T-helper 9 cell (primary cell): Measurements from ENCODE around the gene CFAP100.

ENCODE experiments used
- DNase-seq: peaks from one replicate; pipeline ENCODE4 v3.0.0-alpha.2; 2020

CFAP100 gene

DNA sequence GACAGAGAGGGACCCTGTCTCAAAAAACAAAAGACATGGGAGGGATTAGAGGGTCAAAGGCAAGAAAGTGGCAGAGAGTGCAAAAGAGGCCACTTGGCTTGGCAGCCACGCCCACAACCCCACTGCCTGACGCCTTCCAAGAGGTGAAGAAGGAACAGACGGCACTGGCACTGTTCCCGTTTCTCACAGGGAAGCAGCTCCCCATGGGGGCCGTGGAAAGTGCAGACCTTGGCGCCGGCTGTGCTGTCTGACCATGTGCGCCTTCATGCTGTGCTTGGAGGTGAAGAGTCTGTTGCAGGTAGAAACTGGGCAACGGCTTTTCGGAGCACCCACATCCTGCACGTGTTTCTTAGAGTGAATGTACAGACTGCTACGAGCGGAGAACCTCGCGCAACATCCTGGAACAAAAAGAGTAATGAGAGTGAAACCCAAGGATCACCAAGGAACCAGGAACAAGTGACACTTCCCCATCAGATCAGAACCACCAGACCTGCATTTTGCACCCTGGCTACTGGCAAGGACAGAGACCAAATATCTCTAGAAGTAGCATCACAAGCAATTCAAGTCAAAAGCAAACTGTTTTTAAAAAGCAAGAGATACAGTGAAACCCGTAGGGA, 71.3 kb downstream of the CFAP100 start:
- DNase-seq = no peak

DNA sequence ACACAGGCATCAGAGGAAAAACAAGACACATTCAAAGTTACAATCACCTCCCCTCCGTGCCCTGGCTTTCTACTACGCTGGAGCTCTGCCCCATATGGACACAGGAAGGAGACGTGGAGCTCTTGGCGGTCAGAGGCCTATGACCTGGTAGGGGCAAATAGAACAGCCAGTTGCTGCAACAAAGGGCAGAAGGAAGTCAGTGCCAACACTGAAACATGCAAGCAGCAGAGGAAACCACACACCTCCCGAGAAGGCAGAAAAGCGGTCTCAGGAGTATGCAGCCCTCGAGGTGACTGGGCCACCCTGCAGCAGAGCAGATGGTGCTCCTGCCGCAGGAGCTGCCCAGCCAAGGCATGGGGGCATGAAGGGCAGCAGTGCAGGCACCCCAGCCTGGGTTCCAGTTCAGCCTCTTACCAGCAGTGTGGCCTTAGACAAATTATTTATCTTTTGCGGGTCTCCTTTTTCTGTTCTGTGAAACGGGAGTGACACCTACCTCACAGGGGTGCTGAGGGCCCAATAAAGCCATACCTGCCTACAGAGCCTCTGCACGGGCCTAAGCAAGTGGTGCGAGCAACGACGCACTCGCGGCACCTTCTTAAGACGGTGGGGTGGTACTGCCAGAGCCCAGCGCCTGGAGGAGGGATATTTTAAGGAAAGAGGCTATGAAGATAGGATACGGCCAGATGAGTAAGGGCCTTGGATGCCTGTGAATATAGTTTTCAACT, 72.3 kb downstream of the CFAP100 start:
- no peak for DNase-seq

DNA sequence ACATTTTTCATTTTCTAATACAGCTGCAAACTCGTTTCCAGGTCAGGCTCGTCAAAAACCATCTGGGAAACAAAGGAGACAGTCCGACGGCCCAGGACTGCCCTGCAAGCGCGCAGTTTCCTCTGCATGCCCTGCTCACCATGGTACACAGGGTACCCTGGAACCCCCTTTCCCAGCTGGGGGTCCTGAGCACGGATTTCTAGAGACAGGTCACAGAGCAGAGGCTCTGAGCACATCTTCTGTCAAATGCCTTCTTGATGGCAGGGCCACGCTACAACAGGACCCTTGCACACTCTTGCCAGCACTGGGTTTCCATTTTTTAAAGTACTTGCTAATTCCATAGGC, 72.9 kb downstream of the CFAP100 start:
- no peak for DNase-seq

DNA sequence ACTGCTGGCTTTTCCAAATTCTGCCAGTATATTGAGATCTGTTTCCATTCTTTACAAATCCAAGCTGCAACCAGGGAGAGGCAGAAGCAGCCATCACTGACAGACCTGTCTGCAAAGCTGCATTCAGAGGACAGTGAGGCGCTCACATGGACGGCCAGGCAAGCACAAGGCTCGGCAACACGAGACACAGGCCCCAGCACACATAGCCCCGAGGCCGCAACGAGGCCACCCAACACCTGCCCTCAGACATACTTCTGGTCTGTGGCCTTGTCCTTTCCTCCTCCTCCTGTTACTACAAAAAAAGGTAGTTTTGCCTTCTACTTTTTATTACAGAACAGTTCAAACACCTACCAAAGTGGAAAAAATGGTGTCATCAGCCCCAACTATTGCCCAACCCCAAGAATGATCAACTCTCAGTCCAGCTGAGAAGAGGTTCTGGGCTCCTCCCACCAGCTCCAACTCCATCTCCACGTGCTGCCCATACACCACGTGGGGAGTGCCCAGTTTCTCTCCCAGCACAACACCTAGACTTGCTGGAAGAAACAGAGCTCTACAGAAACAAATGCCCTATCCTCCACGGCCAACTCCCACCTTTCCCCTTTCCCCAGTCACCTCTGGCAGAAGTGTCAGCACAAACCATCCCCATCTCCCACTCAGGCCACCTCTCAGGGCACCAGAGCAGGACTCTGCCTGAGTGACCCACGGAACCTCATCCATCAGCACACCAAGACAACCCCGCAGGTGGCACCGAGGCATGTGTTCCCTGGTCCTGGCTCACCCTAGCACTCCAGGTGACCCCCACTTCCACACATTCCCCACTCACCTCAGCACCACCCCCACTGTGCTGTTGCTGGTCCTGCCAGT, 73.6 kb downstream of the CFAP100 start:
- no peak for DNase-seq

DNA sequence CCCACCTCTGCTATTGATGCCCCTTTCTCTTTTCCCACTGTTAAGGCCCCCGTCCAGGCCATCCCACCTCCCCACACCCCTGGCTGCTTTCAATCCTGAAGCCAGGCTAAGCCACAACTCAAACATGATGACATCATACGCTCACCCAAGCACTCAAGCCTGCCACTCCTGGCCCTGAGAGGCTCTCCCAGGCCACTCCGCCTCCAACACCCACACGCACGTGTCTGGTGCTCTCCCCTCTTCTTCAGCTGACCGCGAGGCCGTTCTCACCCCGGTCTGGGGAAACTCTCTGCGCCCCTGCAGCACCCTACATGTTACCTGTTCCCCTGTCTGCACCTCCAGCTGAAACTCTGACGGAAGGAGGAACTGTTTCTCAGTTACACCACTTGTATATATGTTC, 74.8 kb downstream of the CFAP100 start:
- DNase-seq = no peak

DNA sequence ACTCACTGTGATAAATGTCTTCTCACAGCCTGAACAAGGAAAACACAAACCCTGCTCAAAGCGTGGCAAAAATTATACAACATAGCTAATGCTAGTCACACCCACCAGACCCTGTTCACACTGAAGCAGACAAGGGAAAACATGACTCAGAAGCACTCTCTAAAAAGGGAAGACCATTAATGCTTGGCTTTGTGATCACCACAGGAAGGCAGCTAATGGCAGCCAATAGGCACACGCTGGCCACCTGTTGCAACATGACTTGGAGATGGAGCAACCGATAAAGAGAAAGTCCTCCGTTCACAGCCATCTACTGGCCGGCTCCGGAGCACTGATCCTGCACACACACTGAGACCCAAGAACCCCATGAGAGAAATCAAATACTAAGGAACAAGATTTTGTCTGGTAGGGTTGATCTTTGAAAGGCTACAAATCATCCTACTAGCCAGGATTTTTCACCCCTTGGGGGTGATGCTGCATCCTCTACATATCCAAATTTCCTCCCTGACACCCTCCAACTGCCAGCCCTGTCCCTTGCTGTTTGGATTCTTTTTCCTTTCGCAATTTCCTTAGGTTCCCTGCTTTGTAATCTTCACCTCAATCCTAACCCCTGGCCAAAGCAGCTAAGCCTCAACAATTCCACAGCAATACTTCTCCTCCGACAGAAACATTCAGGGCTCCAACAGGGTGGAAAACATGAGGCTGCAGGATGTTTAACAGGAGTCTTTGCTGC, 77.7 kb downstream of the CFAP100 start:
- DNase-seq = no peak

DNA sequence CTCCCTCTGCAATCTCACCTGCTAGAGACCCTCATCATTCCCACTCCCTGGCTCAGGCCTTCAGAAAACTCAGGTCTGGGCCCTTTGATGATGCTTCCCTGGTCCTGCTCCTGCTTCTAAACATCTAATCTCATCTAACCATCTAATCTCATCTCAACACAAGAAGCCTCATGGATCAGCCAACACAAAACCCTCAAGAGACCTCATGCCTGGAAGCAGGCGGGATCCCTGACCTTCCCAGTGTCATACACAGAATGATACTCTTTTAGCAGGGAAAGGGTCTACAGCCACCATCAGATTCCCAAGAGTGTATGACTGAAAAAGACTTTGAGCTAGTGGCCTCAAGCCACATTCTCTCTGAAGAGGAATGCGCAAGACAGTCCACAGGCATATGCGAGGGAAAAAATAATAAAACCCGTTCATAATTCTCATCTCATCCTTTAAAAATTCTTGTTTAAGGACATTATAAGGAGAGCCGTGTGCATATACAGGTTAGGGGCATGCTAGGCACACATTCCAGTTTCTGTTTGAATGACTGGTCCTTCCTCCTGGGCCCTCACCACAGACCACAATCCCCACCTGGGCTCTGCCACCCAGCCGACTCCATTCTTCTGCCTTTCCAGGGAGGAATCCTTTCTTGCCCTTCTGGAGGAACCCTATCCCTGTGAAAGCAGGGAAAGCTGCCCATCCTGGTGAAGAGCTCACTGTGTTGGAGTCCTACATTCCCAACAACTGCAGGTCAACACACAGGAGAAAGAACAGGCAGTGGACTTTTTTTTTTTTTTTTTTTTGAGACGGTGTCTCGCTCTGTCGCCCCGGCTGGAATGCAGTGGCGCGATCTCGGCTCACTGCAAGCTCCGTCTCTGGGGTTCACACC, 78.8 kb downstream of the CFAP100 start:
- DNase-seq = no peak

DNA sequence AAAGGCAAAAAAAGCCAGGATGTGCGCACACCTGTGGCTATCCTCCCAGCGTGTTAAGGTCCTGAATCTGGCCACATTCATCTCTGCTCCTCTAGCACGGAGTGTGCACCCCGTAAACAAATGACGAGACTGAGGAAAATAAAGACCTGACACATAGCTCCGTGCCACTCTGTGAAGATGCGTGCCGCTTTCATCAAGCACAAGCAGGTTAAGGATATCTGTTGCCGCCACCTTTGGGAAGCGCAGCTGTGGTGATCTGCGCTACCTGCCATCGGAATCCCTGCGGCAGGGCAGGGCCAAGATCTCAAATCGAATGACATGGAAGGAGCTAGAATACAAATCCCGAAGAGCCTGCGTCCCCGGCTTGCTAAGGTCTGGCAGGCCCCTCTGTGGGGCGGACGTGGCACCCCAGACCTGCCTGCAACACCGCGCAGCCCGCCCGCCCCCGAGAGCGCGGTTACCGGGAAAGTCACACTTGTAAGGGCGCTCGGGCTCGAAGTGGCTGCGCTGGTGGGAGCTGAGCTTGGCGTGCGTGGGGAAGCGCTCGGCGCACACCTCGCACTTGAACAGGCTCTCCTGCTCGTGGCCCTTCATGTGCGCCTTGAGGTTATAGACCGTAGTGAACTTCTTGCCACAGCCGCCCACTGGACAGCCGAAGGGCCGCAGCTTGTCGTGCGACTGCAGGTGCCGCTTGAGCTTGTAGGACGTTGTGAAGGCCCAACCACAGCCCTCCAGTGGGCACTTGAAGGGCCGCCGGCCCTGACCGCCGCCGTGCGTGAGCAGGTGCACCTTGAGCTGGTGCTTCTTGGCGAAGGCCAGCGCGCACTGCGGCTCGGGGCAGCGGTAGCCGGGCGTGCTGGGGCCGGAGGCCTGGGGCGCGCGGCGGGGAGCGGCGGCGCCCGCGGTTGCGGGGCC, 80.0 kb downstream of the CFAP100 start:
- DNase-seq = peak; percentile 10

DNA sequence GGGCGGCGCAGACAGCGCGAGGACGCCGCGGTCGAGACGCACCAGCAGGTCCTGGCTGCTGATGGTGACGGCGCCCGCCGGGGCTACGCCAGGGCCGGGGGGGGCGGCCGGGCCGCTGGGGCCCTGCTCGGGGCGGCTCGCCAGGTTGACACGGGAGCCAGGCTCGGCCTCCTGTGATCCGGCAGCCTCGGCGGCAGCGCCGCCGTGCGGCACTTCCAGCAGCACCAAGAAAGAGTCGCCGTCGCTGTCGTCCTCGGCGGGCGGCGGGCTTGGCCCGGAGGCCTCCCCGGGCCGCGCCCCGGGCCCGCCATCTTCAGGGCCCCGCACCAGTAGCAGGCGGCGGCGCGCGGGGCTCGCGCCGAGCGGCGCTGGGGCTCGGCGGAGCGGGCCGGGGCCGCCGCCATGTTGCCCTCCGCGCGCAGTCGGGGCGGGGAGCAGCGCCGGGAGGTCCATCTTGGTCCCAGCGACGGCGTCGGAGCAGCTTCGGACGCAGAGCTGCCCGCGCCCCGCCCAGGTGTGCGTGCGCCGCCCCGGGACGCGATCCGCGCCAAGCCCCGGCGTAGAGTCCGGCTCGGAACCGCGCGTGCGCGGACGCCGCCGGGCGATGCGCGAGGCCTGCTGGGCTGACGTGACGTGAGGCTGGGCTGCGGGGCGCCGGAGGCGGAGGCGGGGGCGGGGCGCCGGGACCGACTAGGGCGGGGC, 80.9 kb downstream of the CFAP100 start, which contains the start of gene ZXDC:
Gene ZXDC (minus strand): TSS at position 479 of the 702 bp plus-strand sequence. CDS start 26 bp downstream, at position 453.
- DNase-seq = peak; percentile 88

DNA sequence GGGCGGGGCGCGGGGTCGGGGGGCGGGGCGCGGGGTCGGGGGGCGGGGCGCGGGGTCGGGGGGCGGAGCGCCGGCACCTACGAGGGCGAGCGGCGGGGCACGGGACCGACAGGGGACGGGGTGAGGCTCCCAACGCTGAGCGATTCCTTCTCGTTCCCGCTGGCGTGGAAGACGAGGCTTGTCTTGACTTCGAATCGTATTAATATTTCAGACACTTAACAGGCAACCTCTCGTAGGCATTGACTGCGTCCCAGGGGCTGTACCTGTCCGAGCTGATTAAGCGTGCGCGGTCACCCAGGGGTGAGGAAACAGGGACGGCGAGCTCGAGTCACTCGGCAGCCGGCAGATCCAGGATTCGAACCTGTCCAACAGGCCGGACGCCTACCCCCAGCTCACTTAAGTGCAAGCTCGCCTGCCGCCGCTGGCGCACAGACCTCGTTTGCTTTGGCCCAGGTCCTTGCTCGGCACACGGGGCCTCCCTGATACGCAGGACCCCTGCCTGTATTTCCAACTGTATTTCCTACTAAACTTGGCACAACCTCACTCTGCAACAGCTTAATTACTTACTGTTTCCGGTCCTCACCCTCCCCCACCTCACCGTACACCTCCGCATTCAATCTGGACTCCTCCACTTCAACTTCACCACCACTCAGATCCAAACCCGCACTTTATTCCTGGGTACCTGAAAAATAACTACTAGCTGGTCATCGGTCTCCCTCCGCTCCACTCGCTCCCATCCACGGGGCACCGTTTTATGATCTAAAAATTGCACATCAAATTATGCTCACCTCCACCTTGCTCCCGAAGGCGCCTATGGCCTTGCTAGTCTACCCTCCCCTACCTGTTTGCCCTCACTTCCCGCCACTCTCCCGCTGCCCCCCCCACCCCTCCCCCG, 81.7 kb downstream of the CFAP100 start:
- no peak for DNase-seq

DNA sequence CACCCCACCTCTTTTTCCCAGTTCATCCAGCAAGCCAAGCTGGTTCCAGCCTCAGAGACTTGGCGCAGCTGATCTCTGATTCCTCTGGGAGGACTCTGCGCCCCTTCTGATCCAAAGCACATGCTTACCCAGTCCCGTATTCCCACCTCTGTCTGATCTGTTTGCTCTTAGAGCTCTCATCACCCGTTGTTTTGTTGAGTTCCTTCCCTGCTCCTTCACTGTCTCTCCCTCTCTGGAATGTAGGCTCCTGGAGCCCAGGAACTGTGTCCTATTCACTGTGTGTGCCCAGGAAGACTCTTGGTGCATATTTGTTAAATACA, 82.3 kb downstream of the CFAP100 start:
- DNase-seq = no peak

DNA sequence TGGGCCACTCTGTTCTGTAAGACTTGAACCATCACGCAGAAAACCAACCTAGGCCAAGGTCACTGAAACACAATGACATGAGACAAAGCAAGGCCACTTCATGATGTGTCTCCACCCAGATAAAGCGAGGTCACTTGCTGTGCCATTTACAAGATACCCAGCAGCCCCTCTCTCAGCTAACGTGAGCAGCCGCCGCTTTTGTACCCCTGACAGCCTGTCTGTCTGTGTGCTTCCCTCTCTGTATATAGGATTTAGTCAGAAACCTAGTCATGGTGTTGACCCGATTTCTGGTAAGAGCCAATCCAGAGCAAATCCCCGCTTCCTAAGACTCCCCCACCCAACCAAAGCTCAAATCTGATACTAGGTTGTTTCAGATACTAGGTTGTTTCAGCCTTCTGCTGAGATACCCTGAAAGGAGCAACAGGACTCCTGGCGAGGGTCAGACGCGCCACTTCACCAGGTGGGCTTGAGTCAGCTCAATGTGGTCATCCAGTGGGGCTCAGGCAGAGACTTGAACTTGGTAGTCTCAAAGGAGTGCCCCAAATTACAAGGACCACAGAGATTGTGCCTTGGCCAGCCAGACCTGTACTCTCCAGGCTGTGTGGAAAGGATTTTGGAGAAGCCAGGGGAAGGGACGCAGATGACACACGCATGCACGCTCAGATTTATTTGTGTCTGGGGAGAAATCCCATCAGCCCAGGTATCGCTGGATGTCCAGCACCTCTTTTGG, 84.0 kb downstream of the CFAP100 start:
- no peak for DNase-seq

DNA sequence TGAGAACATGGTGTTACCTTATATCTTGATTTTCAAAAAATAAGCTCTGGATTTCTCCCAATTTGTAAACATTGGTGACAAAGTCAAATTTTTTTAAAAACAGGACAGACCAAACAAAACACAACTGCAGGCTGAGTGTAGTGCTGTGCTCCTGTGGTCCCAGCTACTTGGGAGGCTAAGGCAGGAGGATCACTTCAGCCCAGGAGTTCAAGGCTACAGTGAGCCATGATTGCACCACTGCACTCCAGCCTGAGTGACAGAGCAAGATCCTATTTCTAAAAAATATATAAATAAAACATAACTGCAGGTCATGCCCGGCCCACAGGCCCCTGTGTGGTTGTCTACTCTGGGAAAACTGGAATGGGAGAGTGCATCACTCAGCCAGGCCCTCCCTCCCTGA, 84.9 kb downstream of the CFAP100 start:
- no peak for DNase-seq

DNA sequence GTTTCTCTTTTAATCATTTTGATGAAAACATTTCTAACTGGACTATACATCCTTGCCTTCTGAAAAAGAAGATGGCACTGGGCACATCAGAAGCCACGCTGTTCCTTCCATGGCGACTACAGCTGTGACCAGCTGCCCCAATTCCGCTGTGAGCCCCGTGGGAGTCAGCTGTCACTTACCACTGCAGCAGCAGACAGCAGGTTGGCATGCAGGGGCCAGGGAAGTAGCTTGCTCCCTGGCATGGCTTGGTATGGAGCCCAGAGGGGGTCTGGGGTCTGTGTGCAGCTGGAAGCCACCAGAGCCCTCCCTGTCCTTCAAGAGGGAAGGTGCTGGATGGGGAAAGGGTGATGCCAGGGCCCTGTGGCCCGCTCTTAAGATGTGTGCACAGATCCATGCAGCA, 85.5 kb downstream of the CFAP100 start:
- DNase-seq = no peak

DNA sequence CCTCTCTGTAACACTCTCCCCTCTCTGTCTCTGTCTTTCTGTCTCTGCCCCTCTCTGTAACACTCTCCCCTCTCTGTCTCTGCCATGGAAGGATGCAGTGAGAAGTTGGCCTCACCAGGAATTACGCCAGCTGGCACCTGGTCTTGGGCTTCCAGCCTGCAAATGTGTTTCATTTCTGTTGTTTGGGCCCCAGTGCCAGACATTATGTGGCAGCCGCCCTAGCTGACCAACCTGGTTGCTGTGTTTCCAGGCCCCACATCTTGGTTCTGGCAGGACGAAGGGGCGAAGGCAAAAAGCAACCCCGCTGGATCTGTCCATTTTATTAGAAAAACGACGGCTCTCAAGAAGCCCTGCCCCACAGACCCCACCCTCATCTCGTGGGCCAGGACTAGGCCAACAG, 86.2 kb downstream of the CFAP100 start:
- no peak for DNase-seq

DNA sequence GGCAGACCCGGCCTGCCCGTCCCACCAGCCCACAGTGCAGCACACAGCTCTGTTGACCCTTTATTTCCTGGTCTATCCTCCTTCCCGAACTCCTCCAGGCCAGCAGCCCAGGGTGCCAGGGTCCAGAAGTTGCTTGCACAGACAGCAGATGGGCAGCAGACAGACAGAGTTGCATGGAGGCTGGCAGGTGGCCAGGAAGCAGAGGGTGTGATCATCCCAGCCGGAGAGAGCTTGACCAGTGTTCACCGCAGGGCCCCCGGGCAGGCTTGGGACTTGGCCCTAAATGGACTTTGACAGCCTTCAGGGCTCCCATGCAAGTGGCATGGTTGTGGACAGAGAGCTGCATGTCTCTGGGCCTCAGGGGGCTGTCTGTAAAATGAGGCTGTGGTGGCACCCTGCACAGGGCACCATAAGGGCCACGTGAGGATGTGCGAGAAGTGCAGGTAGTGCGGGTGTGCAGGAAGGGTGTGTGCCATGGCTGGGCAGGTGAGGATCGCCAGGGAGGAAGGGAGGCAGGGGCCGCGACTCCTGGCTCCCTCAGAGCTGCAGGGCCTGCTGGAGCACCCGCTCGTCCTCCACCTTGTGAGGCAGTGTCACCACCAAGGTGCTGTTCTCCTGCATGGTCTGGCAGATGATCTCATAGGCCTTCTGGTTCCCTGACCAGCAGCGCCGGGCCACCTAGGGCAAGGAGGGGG, 87.2 kb downstream of the CFAP100 start:
- DNase-seq = no peak

DNA sequence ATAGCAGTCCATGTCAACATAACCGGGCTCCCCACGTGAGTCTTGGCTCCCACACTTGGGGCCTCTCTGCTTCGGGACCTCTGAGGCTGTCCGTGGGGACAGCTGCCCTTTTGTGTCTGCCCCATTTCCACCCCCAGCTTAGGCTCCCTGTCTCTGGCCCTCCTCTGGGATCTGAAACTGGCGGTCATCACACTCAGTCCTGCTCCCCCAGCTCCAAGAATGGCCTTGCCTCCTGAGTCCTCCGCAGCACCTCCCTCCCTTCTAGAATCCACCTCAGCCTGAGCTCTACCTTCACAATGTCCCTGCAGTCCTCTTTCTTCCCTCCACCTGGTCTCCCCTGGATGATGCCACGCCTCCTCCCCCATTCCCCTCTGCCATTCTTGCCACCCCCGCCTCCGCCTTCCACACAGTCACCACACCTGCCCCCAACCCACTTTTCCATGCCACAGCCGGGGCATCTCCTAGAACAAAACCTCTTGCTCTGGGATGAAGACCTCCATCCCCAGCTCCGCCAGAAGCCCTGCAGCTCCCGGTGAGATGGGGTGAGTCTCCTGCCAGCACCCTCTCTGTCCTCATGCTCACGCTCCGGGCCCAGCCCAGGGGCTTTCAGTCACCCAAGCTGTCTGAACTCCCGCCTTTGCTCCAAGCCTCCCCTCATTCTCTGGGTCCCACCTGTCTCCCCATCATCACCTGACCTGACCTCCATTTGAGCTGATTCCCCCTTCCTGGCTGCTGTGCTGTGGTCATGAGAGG, 88.0 kb downstream of the CFAP100 start:
- no peak for DNase-seq
